Endothelial cell of umbilical vein (primary cell): Measurements from ENCODE around the gene VTA1. TPM values are rescaled to one million over a fixed set of nuclear protein-coding genes. Genes with fewer than 3 reads are reported as not detected.

Source experiments
- BruUV-seq: library from RNA; stranded (reverse); fragments of 400-500 nt; replicated peaks from 2 replicates; lab custom pipeline; 2021; lab: Mats Ljungman, UMichigan
- CTCF ChIA-PET: fragments of 300-600, 350-600 bp; sonication (Branson Sonifier 250); formaldehyde crosslinking; loops from one replicate; lab custom pipeline; 2021; ENCODE audit warnings: antibody characterized with exemption, inconsistent platforms; lab: Charles Lee
- POLR2A ChIA-PET: fragments of 300-600, 350-600 bp; sonication (Branson Sonifier 250); formaldehyde crosslinking; loops from one replicate; lab custom pipeline; 2021; ENCODE audit warnings: antibody characterized with exemption, inconsistent platforms; lab: Charles Lee
- DNase-seq: peaks from one replicate; pipeline ENCODE4 v3.0.0-alpha.2; 2011; ENCODE audit warnings: low read depth, low spot score
- FAIRE-seq: peaks from 2 replicates; lab custom pipeline; 2011; peaks lifted over from hg19 to GRCh38; lab: Jason Lieb, UNC
- H2AFZ ChIP-seq: 2 replicates; pipeline ENCODE4 v1.6.0; 2012; ENCODE audit warnings: low read depth, low read length, control low read depth, inconsistent platforms
- H3K27ac ChIP-seq: 2 replicates; pipeline ENCODE4 v1.5.1; 2011; ENCODE audit warnings: low read depth, mild to moderate bottlenecking, control low read depth, low read length, moderate library complexity; ENCODE audit not compliant: insufficient read depth
- H3K27me3 ChIP-seq, 2 experiments: 2 replicates each; pipeline versions ENCODE4 v1.6.0 to v1.6.1; 2011; ENCODE audit warnings: low read length in 2 of 2, mixed read lengths in 1 of 2; ENCODE audit not compliant: control insufficient read depth in 2 of 2, insufficient read depth in 2 of 2
- H3K36me3 ChIP-seq, 2 experiments: 2 replicates in 1 of 2; 3 replicates in 1 of 2; pipeline ENCODE4 v1.5.1; 2011; ENCODE audit warnings: low read length in 2 of 2, mild to moderate bottlenecking in 1 of 2, moderate library complexity in 1 of 2; ENCODE audit not compliant: control insufficient read depth in 2 of 2, insufficient read depth in 2 of 2; ENCODE audit errors: extremely low read depth in 1 of 2
- H3K4me1 ChIP-seq: 3 replicates; pipeline ENCODE4 v1.5.1; 2011; ENCODE audit warnings: mild to moderate bottlenecking, low read length; ENCODE audit not compliant: control insufficient read depth, insufficient read depth; ENCODE audit errors: extremely low read depth
- H3K4me2 ChIP-seq: 2 replicates; pipeline ENCODE4 v1.6.1; 2011; ENCODE audit warnings: low read length, control low read depth, mixed read lengths; ENCODE audit not compliant: insufficient read depth
- H3K4me3 ChIP-seq, 3 experiments: fragments of 200-600 bp in 1 of 3; sonication (generic), shearing (Covaris generic) in 1 of 3; replicated peaks in 1 of 3; 2 replicates each; pipeline ENCODE4 v1.5.1; 2011 to 2016; ENCODE audit warnings: control low read depth in 3 of 3, low read length in 3 of 3, mild to moderate bottlenecking in 2 of 3, inconsistent platforms in 1 of 3, low read depth in 1 of 3, moderate library complexity in 1 of 3; ENCODE audit not compliant: insufficient read depth in 1 of 3
- H3K79me2 ChIP-seq: 2 replicates; pipeline ENCODE4 v1.6.0; 2012; ENCODE audit warnings: low read length, inconsistent platforms; ENCODE audit not compliant: control insufficient read depth, insufficient read depth
- H3K9ac ChIP-seq: replicated peaks from 2 replicates; pipeline ENCODE3; 2011; ENCODE audit warnings: low read length, control low read depth; ENCODE audit not compliant: insufficient read depth; ENCODE audit errors: extremely low read depth
- H3K9me1 ChIP-seq: replicated peaks from 3 replicates; pipeline ENCODE4 v1.6.0; 2011; ENCODE audit warnings: mild to moderate bottlenecking, low read length; ENCODE audit not compliant: control insufficient read depth, insufficient read depth; ENCODE audit errors: extremely low read depth
- H3K9me3 ChIP-seq: replicated peaks from 2 replicates; pipeline ENCODE4 v1.5.1; 2012; ENCODE audit warnings: low read length, inconsistent platforms; ENCODE audit not compliant: control insufficient read depth, insufficient read depth
- H4K20me1 ChIP-seq: replicated peaks from 2 replicates; pipeline ENCODE3; 2011; ENCODE audit warnings: mild to moderate bottlenecking, low read length; ENCODE audit not compliant: control insufficient read depth, insufficient read depth; ENCODE audit errors: extremely low read depth
- EZH2 ChIP-seq: IDR thresholded peaks from 2 replicates; pipeline ENCODE4 v1.6.1; 2012; ENCODE audit warnings: borderline replicate concordance, low read depth, mild to moderate bottlenecking, moderate library complexity, low read length, inconsistent platforms; ENCODE audit not compliant: severe bottlenecking
- FOS ChIP-seq: IDR thresholded peaks from 2 replicates; pipeline ENCODE4 v1.6.1; 2011; ENCODE audit warnings: mild to moderate bottlenecking, low read length, moderate library complexity, borderline replicate concordance; ENCODE audit not compliant: insufficient read depth
- GATA2 ChIP-seq: IDR thresholded peaks from 2 replicates; pipeline ENCODE4 v1.7.0; 2011; ENCODE audit warnings: low read depth, mild to moderate bottlenecking, moderate library complexity, mixed read lengths, low read length; ENCODE audit not compliant: insufficient read length, insufficient read depth
- JUN ChIP-seq: IDR thresholded peaks from 2 replicates; pipeline ENCODE4 v1.6.1; 2011; ENCODE audit warnings: borderline replicate concordance, low read depth; ENCODE audit not compliant: insufficient read length, insufficient read depth
- MYC ChIP-seq: IDR thresholded peaks from one replicate; pipeline ENCODE4 v1.6.1; 2011; ENCODE audit warnings: mild to moderate bottlenecking, low read depth, low read length
- POLR2A ChIP-seq: IDR thresholded peaks from 2 replicates; pipeline ENCODE4 v1.6.1; 2012; ENCODE audit warnings: low read depth, mild to moderate bottlenecking, control low read depth, low read length
- POLR2AphosphoS5 ChIP-seq: IDR thresholded peaks from 2 replicates; pipeline ENCODE4 v1.6.1; 2012; ENCODE audit warnings: low read depth, mild to moderate bottlenecking, control low read depth, low read length, moderate library complexity; ENCODE audit not compliant: insufficient read depth
- dilution Hi-C: fragments of 300-500 bp; cut with MboI; formaldehyde crosslinking; loops from one replicate; pipeline ENCODE4 v1.15.0; 2019; ENCODE audit warnings: low sequenced_read_pairs; ENCODE audit not compliant: extremely low pct_ligation_motif_present
- intact Hi-C: fragments of 100-400 bp; cut with micrococcal nuclease; formaldehyde crosslinking; loops from one replicate; pipeline ENCODE4 v1.10.0; 2022
- polyA plus RNA-seq, 4 experiments: library from polyadenylated mRNA; depleted of rRNA in 3 of 4; stranded (reverse) in 3 of 4; unstranded in 1 of 4; fragments of >200 nt; gene quantifications; 2 replicates each; pipeline versions ENCODE4 v1.2.1 to v1.2.3, GENCODE V29; 2011 to 2012; ENCODE audit warnings: missing spikeins in 1 of 4
- total RNA-seq: library from RNA; stranded (reverse); gene quantifications from 2 replicates; pipeline ENCODE4 v1.2.3, GENCODE V29; 2021
- TF ChIP-seq, protein P1 (sequence below): IDR thresholded peaks from 2 replicates; pipeline ENCODE4 v1.6.1; 2011; ENCODE audit not compliant: insufficient read depth, insufficient read length
- TF ChIP-seq, protein P2 (sequence below), 2 donors: IDR thresholded peaks; 1 replicate in 1 of 2; 2 replicates in 1 of 2; pipeline ENCODE4 v1.5.1; 2011; ENCODE audit warnings: low read length in 2 of 2, mild to moderate bottlenecking in 2 of 2, moderate library complexity in 2 of 2, control low read depth in 1 of 2, inconsistent platforms in 1 of 2, low read depth in 1 of 2; ENCODE audit not compliant: insufficient read depth in 1 of 2; ENCODE audit errors: extremely low read depth in 1 of 2

VTA1 gene
- total and polyA plus RNA-seq, 2 donors (not counting 3 experiments of a cell fraction or from before 2014, with no cell fraction given), result 39.0 to 40.9 TPM

DNA sequence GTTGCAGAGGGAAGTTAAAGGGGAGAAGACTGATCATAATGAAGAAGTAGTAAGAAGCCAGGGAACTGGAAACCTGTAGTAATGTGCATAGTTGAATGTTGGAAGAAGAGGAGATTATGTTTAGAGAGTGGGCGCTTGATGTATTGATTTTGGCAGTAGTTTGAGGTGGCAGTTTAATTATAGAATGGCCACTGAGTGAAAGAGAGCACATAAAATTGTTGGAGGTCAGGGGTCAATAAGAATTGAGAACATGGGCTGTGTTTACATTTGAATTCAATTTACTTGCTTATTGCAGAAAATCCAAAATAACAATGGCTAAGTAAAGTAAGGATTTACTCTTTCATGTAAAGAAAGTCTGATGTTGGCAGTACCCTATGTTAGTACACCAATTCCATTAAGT, 15.7 kb downstream of the VTA1 start:
- Histone ChIP-seq H3K79me2 (peaks cover 73% of the 10 kb centered on the region), H3K9me3 (no peaks in the 10 kb centered on the region), H3K4me2 (no peak overlapping the region), H3K4me1 (peaks cover 21% of the 10 kb centered on the region), H3K36me3 (no peaks in the 10 kb centered on the region), H2AFZ (no peak overlapping the region), H3K9ac (no peak overlapping the region), H4K20me1 (peaks cover 2% of the 10 kb centered on the region), H3K27ac (no peak overlapping the region), H3K27me3 (no peaks in the 10 kb centered on the region), H3K4me3 (no peak overlapping the region), H3K9me1 (no peaks in the 10 kb centered on the region)
- dilution Hi-C loops (no loop called here), intact Hi-C loops (no loop called here)
- ChIA-PET CTCF (interaction anchor here (1.0 to 3.5 kb wide), 2 partner anchors 43 to 45 kb away, joined by 4 to 17 read pairs; no protein-coding TSS in a partner anchor), POLR2A (no interaction called here)
- TF ChIP-seq, protein P1, sequence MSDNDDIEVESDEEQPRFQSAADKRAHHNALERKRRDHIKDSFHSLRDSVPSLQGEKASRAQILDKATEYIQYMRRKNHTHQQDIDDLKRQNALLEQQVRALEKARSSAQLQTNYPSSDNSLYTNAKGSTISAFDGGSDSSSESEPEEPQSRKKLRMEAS, result no peak
- no peak for TF ChIP-seq EZH2
- no peak for TF ChIP-seq FOS
- no peak for TF ChIP-seq POLR2A
- no peak for TF ChIP-seq POLR2AphosphoS5
- no peak for TF ChIP-seq MYC
- TF ChIP-seq JUN, result no peak
- TF ChIP-seq, protein P2, sequence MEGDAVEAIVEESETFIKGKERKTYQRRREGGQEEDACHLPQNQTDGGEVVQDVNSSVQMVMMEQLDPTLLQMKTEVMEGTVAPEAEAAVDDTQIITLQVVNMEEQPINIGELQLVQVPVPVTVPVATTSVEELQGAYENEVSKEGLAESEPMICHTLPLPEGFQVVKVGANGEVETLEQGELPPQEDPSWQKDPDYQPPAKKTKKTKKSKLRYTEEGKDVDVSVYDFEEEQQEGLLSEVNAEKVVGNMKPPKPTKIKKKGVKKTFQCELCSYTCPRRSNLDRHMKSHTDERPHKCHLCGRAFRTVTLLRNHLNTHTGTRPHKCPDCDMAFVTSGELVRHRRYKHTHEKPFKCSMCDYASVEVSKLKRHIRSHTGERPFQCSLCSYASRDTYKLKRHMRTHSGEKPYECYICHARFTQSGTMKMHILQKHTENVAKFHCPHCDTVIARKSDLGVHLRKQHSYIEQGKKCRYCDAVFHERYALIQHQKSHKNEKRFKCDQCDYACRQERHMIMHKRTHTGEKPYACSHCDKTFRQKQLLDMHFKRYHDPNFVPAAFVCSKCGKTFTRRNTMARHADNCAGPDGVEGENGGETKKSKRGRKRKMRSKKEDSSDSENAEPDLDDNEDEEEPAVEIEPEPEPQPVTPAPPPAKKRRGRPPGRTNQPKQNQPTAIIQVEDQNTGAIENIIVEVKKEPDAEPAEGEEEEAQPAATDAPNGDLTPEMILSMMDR (IDR thresholded peaks at IDR 0.05; ENCODE audit: extremely low read depth in 1 of 2, insufficient read depth in 1 of 2, low read depth in 1 of 2, low read length in 2 of 2), result no peak
- no peak for TF ChIP-seq GATA2
- FAIRE-seq (no peak), DNase-seq (no peak)
- BruUV-seq, result no TSS peak
